HepG2 (cell line): ENCODE measurements around the gene SOAT2. TPM values are rescaled to one million over a fixed set of nuclear protein-coding genes. Genes with fewer than 3 reads are reported as not detected.

ENCODE experiments used
- FOXM1 ChIP-seq: sonication (generic); formaldehyde crosslinking; IDR thresholded peaks from 2 replicates; pipeline ENCODE4 v1.5.0; 2020; ENCODE audit warnings: missing genetic modification reagents
- NBN ChIP-seq: fragments of 450-650 bp; conservative IDR thresholded peaks from 2 replicates; pipeline ENCODE4 v1.6.1; 2017
- SMYD3 ChIP-seq: sonication (generic); formaldehyde crosslinking; IDR thresholded peaks from 2 replicates; pipeline ENCODE4 v1.8.1; 2023; ENCODE audit warnings: mild to moderate bottlenecking, missing genetic modification reagents
- SP1 ChIP-seq, 2 experiments: fragments of 450-650 bp in 1 of 2; sonication (generic) in 1 of 2; formaldehyde crosslinking in 1 of 2; IDR thresholded peaks; 2 replicates each; pipeline versions ENCODE4 v1.4.0 to v1.6.1; 2016 to 2020; ENCODE audit warnings: missing genetic modification reagents in 1 of 2
- TBL1XR1 ChIP-seq: fragments of 150-350 bp; IDR thresholded peaks from 2 replicates; pipeline ENCODE4 v1.6.1; 2014; ENCODE audit warnings: borderline replicate concordance, low read length; ENCODE audit not compliant: partially characterized antibody
- ZNF138 ChIP-seq: sonication (generic); formaldehyde crosslinking; IDR thresholded peaks from 2 replicates; pipeline ENCODE4 v1.5.0; 2020; ENCODE audit warnings: mild to moderate bottlenecking, low read depth, missing genetic modification reagents
- ZNF337 ChIP-seq: sonication (generic); formaldehyde crosslinking; IDR thresholded peaks from 2 replicates; pipeline ENCODE4 v1.5.1; 2020; ENCODE audit warnings: missing genetic modification reagents, low read depth, mild to moderate bottlenecking, borderline replicate concordance
- ZNF713 ChIP-seq: sonication (generic); formaldehyde crosslinking; IDR thresholded peaks from 2 replicates; pipeline ENCODE4 v1.4.0; 2020; ENCODE audit warnings: mild to moderate bottlenecking, missing genetic modification reagents
- ZNF740 ChIP-seq: sonication (generic); formaldehyde crosslinking; IDR thresholded peaks from 2 replicates; pipeline ENCODE4 v1.4.0; 2020; ENCODE audit warnings: missing genetic modification reagents
- polyA plus RNA-seq, 8 experiments: library from polyadenylated mRNA; depleted of rRNA in 3 of 8; stranded (reverse) in 7 of 8; unstranded in 1 of 8; fragments of >200 nt; fragmentation: Illumina TruSeq in 4 of 8; extraction: Trizol in 4 of 8; gene quantifications; 2 replicates each; pipeline versions ENCODE4 v1.2.1 to v1.2.3, GENCODE V29; 2011 to 2016; ENCODE audit warnings: low read depth in 4 of 8, missing spikeins in 1 of 8, mixed read lengths in 1 of 8; ENCODE audit not compliant: insufficient read depth in 1 of 8
- total RNA-seq, 5 experiments: library from RNA; depleted of rRNA; stranded (reverse); fragments of >200 nt; fragmentation: Illumina TruSeq; extraction: Trizol; gene quantifications; 2 replicates each; pipeline ENCODE4 v1.2.3, GENCODE V29; 2016; ENCODE audit warnings: low read depth in 1 of 5
- TF ChIP-seq, protein P1 (sequence below): sonication (generic); formaldehyde crosslinking; IDR thresholded peaks from 2 replicates; pipeline ENCODE4 v1.4.0; 2020; ENCODE audit warnings: missing genetic modification reagents
- TF ChIP-seq, protein P2 (sequence below): sonication (generic); formaldehyde crosslinking; IDR thresholded peaks from 2 replicates; pipeline ENCODE4 v1.9.0; 2021; ENCODE audit warnings: mild to moderate bottlenecking, missing genetic modification reagents
- TF ChIP-seq, protein P3 (sequence below): sonication (generic); formaldehyde crosslinking; IDR thresholded peaks from 2 replicates; pipeline ENCODE4 v1.8.0; 2022; ENCODE audit warnings: mild to moderate bottlenecking, missing genetic modification reagents; ENCODE audit not compliant: insufficient replicate concordance
- TF ChIP-seq, protein P4 (sequence below): sonication (generic); formaldehyde crosslinking; IDR thresholded peaks from 2 replicates; pipeline ENCODE4 v1.4.0; 2020; ENCODE audit warnings: missing genetic modification reagents, mild to moderate bottlenecking, borderline replicate concordance

Gene SOAT2
- total and polyA plus RNA-seq, 2 of the 13 experiments (the other 11 are each of a cell fraction or from before 2014, with no cell fraction given): 14.9 to 108 TPM

DNA sequence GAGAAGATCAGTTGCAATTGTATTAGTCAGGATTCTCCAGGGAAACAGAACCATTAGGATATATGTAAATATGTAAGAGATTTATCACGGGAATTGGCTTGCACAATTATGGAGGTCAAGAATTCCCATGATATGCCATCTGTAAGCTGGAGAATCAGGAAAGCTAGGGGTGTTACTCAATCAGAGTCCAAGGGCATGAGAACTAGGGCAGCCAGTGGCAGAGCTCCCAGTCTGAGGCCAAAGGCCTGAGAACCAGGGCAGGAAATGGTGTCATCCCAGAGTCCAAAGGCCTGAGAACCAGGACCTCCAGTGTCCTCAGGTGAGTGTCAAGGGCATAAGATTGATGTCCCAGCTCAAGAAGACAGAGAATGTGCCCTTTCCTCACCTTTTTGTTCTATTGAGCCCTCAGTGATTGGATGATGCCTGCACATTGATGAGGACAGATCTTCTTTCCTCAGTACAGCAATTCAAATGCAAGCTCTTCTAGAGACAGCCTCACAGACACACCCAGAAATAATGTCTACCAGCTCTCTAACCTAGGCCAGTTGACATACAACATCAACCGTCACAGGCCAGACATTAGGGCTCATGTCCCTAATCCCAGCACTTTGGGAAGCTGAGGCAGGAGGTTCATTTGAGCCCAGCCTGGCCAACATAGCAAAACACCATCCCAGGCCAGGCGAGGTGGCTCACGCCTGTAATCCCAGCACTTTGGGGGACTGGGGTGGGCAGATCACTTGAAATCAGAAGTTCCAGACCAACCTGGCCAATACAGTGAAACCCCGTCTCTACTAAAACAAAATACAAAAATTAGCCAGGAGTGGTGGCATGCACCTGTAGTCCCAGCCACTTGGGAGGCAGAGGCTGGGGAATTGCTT is 42.3 kb downstream of the SOAT2 start (continued):
- TF ChIP-seq ZNF740 (CRISPR knock-in tag) (no peak), ZNF337 (CRISPR knock-in tag) (no peak), NBN (no peak), ZNF138 (no peak), SMYD3 (CRISPR knock-in tag) (no peak), ZNF713 (no peak), TBL1XR1 (peak; percentile 95), FOXM1 (no peak), SP1 (IDR thresholded peaks at IDR 0.05) (no peak), SP1 (CRISPR knock-in tag; IDR thresholded peaks at IDR 0.05) (no peak)
- TF ChIP-seq, protein P1, sequence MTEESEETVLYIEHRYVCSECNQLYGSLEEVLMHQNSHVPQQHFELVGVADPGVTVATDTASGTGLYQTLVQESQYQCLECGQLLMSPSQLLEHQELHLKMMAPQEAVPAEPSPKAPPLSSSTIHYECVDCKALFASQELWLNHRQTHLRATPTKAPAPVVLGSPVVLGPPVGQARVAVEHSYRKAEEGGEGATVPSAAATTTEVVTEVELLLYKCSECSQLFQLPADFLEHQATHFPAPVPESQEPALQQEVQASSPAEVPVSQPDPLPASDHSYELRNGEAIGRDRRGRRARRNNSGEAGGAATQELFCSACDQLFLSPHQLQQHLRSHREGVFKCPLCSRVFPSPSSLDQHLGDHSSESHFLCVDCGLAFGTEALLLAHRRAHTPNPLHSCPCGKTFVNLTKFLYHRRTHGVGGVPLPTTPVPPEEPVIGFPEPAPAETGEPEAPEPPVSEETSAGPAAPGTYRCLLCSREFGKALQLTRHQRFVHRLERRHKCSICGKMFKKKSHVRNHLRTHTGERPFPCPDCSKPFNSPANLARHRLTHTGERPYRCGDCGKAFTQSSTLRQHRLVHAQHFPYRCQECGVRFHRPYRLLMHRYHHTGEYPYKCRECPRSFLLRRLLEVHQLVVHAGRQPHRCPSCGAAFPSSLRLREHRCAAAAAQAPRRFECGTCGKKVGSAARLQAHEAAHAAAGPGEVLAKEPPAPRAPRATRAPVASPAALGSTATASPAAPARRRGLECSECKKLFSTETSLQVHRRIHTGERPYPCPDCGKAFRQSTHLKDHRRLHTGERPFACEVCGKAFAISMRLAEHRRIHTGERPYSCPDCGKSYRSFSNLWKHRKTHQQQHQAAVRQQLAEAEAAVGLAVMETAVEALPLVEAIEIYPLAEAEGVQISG (CRISPR knock-in tag): peak; percentile 48; the same call in 1 of the 2 replicates
- TF ChIP-seq, protein P2, sequence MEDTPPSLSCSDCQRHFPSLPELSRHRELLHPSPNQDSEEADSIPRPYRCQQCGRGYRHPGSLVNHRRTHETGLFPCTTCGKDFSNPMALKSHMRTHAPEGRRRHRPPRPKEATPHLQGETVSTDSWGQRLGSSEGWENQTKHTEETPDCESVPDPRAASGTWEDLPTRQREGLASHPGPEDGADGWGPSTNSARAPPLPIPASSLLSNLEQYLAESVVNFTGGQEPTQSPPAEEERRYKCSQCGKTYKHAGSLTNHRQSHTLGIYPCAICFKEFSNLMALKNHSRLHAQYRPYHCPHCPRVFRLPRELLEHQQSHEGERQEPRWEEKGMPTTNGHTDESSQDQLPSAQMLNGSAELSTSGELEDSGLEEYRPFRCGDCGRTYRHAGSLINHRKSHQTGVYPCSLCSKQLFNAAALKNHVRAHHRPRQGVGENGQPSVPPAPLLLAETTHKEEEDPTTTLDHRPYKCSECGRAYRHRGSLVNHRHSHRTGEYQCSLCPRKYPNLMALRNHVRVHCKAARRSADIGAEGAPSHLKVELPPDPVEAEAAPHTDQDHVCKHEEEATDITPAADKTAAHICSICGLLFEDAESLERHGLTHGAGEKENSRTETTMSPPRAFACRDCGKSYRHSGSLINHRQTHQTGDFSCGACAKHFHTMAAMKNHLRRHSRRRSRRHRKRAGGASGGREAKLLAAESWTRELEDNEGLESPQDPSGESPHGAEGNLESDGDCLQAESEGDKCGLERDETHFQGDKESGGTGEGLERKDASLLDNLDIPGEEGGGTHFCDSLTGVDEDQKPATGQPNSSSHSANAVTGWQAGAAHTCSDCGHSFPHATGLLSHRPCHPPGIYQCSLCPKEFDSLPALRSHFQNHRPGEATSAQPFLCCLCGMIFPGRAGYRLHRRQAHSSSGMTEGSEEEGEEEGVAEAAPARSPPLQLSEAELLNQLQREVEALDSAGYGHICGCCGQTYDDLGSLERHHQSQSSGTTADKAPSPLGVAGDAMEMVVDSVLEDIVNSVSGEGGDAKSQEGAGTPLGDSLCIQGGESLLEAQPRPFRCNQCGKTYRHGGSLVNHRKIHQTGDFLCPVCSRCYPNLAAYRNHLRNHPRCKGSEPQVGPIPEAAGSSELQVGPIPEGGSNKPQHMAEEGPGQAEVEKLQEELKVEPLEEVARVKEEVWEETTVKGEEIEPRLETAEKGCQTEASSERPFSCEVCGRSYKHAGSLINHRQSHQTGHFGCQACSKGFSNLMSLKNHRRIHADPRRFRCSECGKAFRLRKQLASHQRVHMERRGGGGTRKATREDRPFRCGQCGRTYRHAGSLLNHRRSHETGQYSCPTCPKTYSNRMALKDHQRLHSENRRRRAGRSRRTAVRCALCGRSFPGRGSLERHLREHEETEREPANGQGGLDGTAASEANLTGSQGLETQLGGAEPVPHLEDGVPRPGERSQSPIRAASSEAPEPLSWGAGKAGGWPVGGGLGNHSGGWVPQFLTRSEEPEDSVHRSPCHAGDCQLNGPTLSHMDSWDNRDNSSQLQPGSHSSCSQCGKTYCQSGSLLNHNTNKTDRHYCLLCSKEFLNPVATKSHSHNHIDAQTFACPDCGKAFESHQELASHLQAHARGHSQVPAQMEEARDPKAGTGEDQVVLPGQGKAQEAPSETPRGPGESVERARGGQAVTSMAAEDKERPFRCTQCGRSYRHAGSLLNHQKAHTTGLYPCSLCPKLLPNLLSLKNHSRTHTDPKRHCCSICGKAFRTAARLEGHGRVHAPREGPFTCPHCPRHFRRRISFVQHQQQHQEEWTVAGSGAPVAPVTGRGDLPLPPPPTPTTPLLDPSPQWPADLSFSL (CRISPR knock-in tag): no peak
- TF ChIP-seq, protein P3, sequence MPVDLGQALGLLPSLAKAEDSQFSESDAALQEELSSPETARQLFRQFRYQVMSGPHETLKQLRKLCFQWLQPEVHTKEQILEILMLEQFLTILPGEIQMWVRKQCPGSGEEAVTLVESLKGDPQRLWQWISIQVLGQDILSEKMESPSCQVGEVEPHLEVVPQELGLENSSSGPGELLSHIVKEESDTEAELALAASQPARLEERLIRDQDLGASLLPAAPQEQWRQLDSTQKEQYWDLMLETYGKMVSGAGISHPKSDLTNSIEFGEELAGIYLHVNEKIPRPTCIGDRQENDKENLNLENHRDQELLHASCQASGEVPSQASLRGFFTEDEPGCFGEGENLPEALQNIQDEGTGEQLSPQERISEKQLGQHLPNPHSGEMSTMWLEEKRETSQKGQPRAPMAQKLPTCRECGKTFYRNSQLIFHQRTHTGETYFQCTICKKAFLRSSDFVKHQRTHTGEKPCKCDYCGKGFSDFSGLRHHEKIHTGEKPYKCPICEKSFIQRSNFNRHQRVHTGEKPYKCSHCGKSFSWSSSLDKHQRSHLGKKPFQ (CRISPR knock-in tag): no peak
- TF ChIP-seq, protein P4, sequence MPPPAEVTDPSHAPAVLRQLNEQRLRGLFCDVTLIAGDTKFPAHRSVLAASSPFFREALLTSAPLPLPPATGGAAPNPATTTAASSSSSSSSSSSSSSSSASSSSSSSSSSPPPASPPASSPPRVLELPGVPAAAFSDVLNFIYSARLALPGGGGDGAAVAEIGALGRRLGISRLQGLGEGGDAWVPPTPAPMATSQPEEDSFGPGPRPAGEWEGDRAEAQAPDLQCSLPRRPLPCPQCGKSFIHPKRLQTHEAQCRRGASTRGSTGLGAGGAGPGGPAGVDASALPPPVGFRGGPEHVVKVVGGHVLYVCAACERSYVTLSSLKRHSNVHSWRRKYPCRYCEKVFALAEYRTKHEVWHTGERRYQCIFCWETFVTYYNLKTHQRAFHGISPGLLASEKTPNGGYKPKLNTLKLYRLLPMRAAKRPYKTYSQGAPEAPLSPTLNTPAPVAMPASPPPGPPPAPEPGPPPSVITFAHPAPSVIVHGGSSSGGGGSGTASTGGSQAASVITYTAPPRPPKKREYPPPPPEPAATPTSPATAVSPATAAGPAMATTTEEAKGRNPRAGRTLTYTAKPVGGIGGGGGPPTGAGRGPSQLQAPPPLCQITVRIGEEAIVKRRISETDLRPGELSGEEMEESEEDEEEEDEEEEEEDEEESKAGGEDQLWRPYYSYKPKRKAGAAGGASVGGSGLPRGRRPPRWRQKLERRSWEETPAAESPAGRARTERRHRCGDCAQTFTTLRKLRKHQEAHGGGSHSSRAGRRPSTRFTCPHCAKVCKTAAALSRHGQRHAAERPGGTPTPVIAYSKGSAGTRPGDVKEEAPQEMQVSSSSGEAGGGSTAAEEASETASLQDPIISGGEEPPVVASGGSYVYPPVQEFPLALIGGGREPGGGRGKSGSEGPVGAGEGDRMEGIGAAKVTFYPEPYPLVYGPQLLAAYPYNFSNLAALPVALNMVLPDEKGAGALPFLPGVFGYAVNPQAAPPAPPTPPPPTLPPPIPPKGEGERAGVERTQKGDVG (CRISPR knock-in tag): no peak
